Islet precursor cell (in vitro differentiated cells): ENCODE results near the gene UQCR10.
"Not testable (repeated sequence)": the region's sequence is repeated elsewhere in the genome, so short reads cannot be mapped to it uniquely, and the experiment has no call there.

ENCODE experiments used
- DNase-seq: peaks from one replicate; pipeline ENCODE4 v3.0.0-alpha.2; 2018

Gene UQCR10

GRCh38 chr22:29737251-29738117 lies 29.7 kb upstream of the UQCR10 start:
- DNase-seq, result no peak

GRCh38 chr22:29738118-29738815 lies 28.9 kb upstream of the UQCR10 start:
- DNase-seq, result no peak

DNA sequence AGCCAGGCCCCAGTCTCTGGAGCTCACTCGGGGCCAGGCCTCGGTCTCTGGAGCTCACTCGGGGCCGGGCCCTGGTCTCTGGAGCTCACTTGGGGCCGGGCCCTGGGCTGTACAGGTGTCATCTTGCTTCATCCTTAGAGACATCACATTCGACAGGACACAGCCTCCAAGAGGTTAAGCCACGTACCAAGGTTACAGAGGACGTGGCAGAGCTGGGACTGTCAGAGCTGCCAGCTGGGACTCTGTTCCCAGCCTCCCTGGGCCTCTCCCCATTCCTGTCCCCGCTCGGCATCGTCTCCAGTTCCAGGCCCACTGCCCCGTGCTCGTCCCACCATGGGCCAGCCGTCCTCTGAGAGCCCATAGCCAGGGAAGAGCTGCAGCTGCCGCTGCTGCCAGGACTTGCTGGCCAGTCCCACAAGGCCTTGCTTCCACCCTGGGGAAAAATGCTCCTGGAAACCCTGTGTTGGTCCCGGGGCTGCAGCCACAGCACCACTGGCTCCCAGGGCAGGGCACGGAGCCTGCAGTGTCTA lies 27.8 kb upstream of the UQCR10 start:
- no peak for DNase-seq

- no peak for DNase-seq
Observed at GRCh38 chr22:29740216-29740615, 27.0 kb upstream of the UQCR10 start.

DNA sequence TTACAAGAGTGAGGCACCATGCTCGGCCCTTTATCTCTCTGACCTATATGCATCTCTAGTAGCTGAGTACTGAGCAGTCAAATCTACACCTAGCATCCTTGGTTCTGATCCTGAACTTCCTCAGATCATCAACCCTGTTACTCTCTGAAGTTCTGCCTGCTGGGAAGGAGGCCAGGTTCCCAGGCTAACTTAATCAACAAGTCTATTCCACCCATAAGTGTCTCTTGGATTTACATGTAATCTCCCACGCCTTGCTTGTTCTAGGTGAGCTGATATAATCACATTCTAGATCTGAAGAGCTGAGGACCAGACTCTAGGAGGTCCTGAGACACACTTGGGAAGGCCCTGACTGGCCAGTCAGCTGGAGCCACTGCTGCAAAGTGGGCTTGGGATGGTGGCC lies 25.2 kb upstream of the UQCR10 start:
- no peak for DNase-seq

- DNase-seq, result peak; percentile 49
Observed at GRCh38 chr22:29742326-29742725, 24.8 kb upstream of the UQCR10 start.

- DNase-seq, result no peak
Observed at GRCh38 chr22:29744902-29745301, 22.3 kb upstream of the UQCR10 start.

DNA sequence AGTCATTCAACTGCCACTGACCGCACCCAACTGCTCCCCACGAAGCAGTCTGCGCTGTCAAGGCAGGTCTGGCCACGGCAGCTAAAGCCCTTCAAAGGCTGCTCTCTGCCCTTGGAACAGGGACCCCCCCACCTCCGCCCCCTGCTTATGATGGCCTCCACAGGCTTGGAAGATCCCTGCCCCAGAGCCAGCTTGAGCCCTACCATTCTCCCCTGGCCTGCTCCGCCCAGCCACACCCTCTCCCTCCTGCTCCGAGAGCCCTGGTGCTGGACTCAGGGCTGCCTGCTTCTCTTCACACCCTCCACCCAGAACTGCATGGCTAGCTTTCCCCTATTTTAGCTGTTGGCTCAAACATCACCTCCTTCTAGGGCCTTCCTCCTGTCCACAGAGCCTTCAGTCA lies 19.3 kb upstream of the UQCR10 start:
- no peak for DNase-seq

GRCh38 chr22:29748248-29748893 lies 18.8 kb upstream of the UQCR10 start:
- DNase-seq, result no peak

DNA sequence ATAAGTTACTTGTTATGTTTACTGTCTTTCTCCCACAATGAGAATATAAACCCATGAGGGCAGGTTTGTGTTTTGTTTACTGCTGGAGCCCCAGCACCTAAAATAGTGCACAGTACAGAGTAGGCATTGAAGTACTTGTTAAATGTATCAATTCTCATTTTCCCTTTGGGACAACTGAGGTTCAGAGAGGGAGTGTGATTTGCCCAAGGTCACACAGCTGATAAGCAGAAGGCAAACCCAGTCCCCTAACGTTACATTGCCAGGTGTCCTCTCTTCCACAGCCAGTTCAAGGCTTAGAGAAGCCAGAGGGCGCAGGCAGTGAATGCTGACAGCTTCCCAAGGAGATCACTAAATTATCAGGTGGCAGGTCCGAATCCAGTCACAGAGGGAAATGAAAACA lies 17.1 kb upstream of the UQCR10 start:
- no peak for DNase-seq

GRCh38 chr22:29750559-29751538 lies 16.3 kb upstream of the UQCR10 start:
- no peak for DNase-seq

DNA sequence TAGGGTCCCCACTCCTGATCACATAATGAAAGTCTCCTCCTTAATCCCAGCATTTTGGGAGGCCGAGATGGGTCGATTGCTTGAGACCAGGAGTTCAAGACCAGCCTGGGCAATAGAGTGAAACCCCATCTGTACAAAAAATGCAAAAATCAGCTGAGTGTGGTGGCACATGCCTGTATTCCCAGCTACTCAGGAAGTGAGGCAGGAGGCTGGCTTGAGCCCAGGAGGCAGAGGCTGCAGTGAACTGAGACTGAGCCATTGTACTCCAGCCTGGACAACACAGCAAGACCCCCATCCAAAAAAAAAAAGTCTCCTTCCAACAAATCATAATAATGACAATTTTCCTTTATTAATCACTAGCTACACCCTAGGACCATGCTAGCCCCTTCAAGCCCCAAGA lies 15.5 kb upstream of the UQCR10 start:
- DNase-seq, result no peak

GRCh38 chr22:29753808-29754657 lies 13.1 kb upstream of the UQCR10 start:
- DNase-seq, result peak; percentile 47

GRCh38 chr22:29754658-29755395 lies 12.3 kb upstream of the UQCR10 start:
- DNase-seq, result not testable (repeated sequence)

- no peak for DNase-seq
Observed at GRCh38 chr22:29755889-29756288, 11.3 kb upstream of the UQCR10 start.

DNA sequence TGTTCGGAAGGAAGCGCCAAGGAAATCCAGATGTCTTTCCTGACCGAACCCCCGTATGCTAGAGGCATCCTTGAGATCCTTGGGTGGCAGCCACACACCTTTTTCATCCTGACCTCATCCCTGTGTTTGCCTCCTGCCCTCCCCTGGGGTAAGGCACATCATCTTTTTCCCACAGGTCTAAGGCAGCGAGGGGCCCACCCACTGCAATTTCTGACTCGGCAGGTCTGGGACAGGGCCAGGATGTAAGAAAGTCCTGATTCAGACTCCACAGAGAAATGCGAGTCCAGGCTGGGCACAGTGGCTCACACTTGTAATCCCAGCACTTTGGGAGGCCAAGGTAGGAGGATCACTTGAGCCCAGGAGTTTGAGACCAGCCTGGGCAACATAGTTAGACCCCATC lies 10.8 kb upstream of the UQCR10 start:
- no peak for DNase-seq

DNA sequence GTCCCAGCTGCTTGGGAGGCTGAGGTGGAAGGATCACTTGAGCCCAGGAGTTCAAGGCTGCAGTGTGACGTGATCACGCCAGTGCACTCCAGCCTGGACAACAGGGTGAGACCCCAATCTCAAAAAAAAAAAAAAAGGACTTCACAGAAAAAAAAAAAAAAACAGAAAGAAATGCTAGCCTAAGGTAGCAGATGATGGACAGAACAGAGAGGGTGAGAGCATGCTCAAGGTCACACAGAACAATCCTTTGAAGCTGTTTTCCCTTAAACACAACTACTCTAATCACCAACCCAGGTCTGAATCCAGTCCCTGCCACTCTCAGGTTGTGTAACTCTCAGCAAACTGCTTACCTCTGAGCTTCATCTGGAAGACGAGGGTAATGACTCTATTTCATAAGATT lies 10.1 kb upstream of the UQCR10 start:
- DNase-seq, result no peak

GRCh38 chr22:29758068-29758622 lies 9.0 kb upstream of the UQCR10 start:
- no peak for DNase-seq

- no peak for DNase-seq
Observed at GRCh38 chr22:29758959-29759358, 8.2 kb upstream of the UQCR10 start.

- DNase-seq, result no peak
Observed at GRCh38 chr22:29762263-29762662, 4.9 kb upstream of the UQCR10 start.
